Neural progenitor cell (in vitro differentiated cells): ENCODE measurements around the gene CES2. TPM values are rescaled to one million over a fixed set of nuclear protein-coding genes. Genes with fewer than 3 reads are reported as not detected.

ENCODE experiments used
- DNase-seq: peaks from one replicate; pipeline ENCODE4 v3.0.0-alpha.2; 2016; ENCODE audit warnings: low spot score
- H2AFZ ChIP-seq: fragments of 200-600 bp; sonication (generic); replicated peaks from 2 replicates; pipeline ENCODE4 v1.6.1; 2016; ENCODE audit warnings: antibody characterized with exemption
- H3F3A ChIP-seq: fragments of 200-600 bp; sonication (generic); 2 replicates; pipeline ENCODE4 v1.6.1; 2016; ENCODE audit warnings: antibody characterized with exemption, low read depth
- H3K27ac ChIP-seq: fragments of 200-600 bp; sonication (generic); 2 replicates; pipeline ENCODE4 v1.5.1; 2016; ENCODE audit warnings: mild to moderate bottlenecking
- H3K27me3 ChIP-seq: fragments of 200-600 bp; sonication (generic); 2 replicates; pipeline ENCODE4 v1.6.1; 2016; ENCODE audit warnings: mild to moderate bottlenecking, moderate library complexity
- H3K36me3 ChIP-seq: fragments of 200-600 bp; sonication (generic); 2 replicates; pipeline ENCODE4 v1.5.1; 2016
- H3K4me1 ChIP-seq: fragments of 200-600 bp; sonication (generic); 2 replicates; pipeline ENCODE4 v1.6.1; 2016; ENCODE audit warnings: mixed run types
- H3K4me2 ChIP-seq: fragments of 200-600 bp; sonication (generic); 2 replicates; pipeline ENCODE4 v1.6.1; 2016
- H3K4me3 ChIP-seq: fragments of 200-600 bp; sonication (generic); 2 replicates; pipeline ENCODE4 v1.5.1; 2016
- H3K79me2 ChIP-seq: fragments of 200-600 bp; sonication (generic); 2 replicates; pipeline ENCODE4 v1.6.1; 2016; ENCODE audit warnings: low read depth
- H3K9ac ChIP-seq: fragments of 200-600 bp; sonication (generic); 2 replicates; pipeline ENCODE4 v1.6.1; 2016
- H3K9me3 ChIP-seq: fragments of 200-600 bp; sonication (generic); 2 replicates; pipeline ENCODE4 v1.5.1; 2016; ENCODE audit warnings: low read depth
- H4K20me1 ChIP-seq: fragments of 200-600 bp; sonication (generic); 2 replicates; pipeline ENCODE4 v1.6.1; 2016; ENCODE audit warnings: low read depth
- H3K27ac Mint-ChIP-seq: 3 replicates; pipeline ENCODE4 v1.8.0; 2021; ENCODE audit warnings: mixed read lengths
- H3K27me3 Mint-ChIP-seq: 2 replicates; pipeline ENCODE4 v1.8.0; 2022; ENCODE audit warnings: low read depth, mild to moderate bottlenecking, inconsistent platforms, moderate library complexity, mixed read lengths; ENCODE audit not compliant: insufficient read depth
- H3K36me3 Mint-ChIP-seq: 3 replicates; pipeline ENCODE4 v1.8.0; 2021; ENCODE audit warnings: mixed read lengths
- H3K4me1 Mint-ChIP-seq: 3 replicates; pipeline ENCODE4 v1.8.0; 2021; ENCODE audit warnings: mixed read lengths
- H3K4me3 Mint-ChIP-seq: 3 replicates; pipeline ENCODE4 v1.8.0; 2021; ENCODE audit warnings: mild to moderate bottlenecking, moderate library complexity, mixed read lengths
- H3K9me3 Mint-ChIP-seq: 3 replicates; pipeline ENCODE4 v1.8.0; 2020; ENCODE audit warnings: mixed read lengths
- CTCF ChIP-seq: fragments of 200-600 bp; sonication (generic); IDR thresholded peaks from 2 replicates; pipeline ENCODE4 v1.5.1; 2017; ENCODE audit warnings: antibody characterized with exemption, mild to moderate bottlenecking
- EZH2 ChIP-seq: fragments of 200-600 bp; sonication (generic); IDR thresholded peaks from 2 replicates; pipeline ENCODE4 v1.6.1; 2017; ENCODE audit warnings: antibody characterized with exemption, mild to moderate bottlenecking, moderate library complexity
- EZH2phosphoT487 ChIP-seq: fragments of 200-600 bp; sonication (generic); IDR thresholded peaks from 2 replicates; pipeline ENCODE4 v1.6.1; 2017; ENCODE audit warnings: antibody characterized with exemption
- total RNA-seq: library from RNA; depleted of rRNA; stranded (reverse); fragments of >200 nt; gene quantifications from 2 replicates; pipeline ENCODE4 v1.2.3, GENCODE V29; 2015; ENCODE audit warnings: low replicate concordance

Gene CES2
- total RNA-seq, 1 donor from 2014 or later: 11.1 TPM

DNA sequence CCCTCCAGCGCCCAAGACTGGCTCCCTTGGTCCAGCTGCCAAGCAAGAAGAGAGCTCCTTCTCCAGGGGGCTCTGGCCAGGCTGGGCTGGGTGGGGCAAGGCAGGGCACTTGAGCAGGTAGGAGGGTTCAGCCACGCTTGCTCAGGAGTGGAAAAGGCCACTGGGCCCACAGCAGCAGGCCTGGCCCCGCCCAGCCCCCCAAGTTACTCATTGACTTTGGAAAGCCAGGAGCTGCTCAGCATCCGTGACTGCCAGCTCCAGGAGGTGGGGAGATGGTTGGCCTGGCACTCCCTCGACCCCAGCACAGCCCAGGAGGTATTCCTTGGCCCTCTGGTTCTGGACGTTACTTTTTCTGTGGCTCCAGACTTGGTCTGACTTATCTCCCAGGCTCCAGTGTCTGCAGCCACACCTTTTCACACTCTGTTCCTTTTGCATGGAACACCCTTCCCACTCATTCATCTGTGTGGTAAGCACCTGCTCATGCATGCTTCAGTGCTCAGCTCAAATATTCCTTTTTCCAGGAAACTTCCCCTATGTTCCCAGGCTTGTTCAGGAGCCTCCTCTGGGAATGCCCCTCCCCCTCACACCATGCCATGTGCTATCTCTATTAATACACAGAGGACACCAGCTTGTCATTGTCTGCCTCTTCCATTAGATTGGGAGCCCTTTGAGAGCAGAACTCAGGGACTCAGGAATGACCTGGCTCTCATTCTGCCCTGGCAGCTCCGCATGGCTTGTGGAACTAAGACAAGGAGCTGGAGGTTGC is 16.3 kb upstream of the CES2 start, which contains the start of gene CDH16:
TSS of gene CDH16 (minus strand) at position 83 of the 766 bp plus-strand sequence. CDS start 820 bp downstream, outside the sequence.
- Histone ChIP-seq H3K4me2 (no peak within 1 kb of the TSS), H3K9ac (no peak within 1 kb of the TSS), H2AFZ (no peak within 1 kb of the TSS), H3K27me3 (peaks cover 39% of the 10 kb centered on the region), H3K36me3 (no peaks in the 10 kb centered on the region), H3K4me1 (no peaks in the 10 kb centered on the region), H3K79me2 (no peaks in the 10 kb centered on the region), H3K27ac (no peak within 1 kb of the TSS), H3K9me3 (no peaks in the 10 kb centered on the region), H3F3A (no peaks in the 10 kb centered on the region), H4K20me1 (no peaks in the 10 kb centered on the region), H3K4me3 (no peak within 1 kb of the TSS)
- TF ChIP-seq CTCF: no peak
- no peak for TF ChIP-seq EZH2phosphoT487
- no peak for TF ChIP-seq EZH2
- Mint-ChIP-seq H3K9me3 (no peaks in the 10 kb centered on the region), H3K4me1 (peaks cover 21% of the 10 kb centered on the region), H3K27me3 (peaks cover 19% of the 10 kb centered on the region), H3K27ac (no peak within 1 kb of the TSS), H3K36me3 (no peaks in the 10 kb centered on the region), H3K4me3 (no peak within 1 kb of the TSS)
- DNase-seq: no peak

DNA sequence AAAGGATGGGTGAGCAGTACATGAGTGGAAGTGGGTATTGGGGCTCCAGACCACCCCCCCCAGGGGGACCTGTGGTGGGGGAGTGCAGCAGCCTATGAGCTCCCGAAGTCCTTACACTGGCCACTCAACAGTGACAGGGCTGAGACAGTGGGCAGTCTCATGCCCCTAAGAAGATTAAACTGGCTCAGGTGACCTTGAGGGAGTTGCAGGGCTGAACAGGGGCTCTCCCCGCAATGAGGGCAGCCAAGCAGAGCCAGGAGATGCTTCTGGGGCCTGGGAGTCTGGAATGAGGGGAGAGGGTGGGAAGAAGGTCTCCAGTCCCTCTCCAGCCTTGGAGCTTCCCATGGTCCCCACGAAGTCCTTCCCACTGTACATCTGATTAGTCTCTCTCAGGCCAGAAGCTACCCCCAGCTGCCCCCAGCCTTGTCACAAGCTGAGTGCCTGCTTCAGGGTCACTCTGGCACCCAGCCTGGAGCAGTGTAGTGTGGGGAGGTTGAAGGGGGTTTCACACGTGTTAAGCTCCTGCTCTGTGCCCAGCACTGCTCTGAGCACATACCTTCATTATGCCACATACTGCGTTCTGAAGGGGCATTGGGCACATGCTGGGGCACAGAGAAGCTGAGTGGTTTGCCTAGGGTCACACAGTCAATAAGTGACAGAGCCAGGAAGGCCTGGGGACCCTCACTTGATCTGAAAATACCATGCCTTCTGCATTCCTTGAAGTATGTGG is 15.6 kb upstream of the CES2 start:
- Histone ChIP-seq H2AFZ (no peak overlapping the region), H3K9me3 (no peaks in the 10 kb centered on the region), H3K79me2 (no peaks in the 10 kb centered on the region), H3K27me3 (peaks cover 46% of the 10 kb centered on the region), H4K20me1 (no peaks in the 10 kb centered on the region), H3K4me1 (no peaks in the 10 kb centered on the region), H3K27ac (no peak overlapping the region), H3K9ac (no peak overlapping the region), H3K36me3 (no peaks in the 10 kb centered on the region), H3K4me2 (no peak overlapping the region), H3K4me3 (no peak overlapping the region), H3F3A (no peaks in the 10 kb centered on the region)
- Mint-ChIP-seq H3K4me1 (peaks cover 14% of the 10 kb centered on the region), H3K27ac (no peak overlapping the region), H3K27me3 (peaks cover 24% of the 10 kb centered on the region), H3K4me3 (peak overlapping the region; percentile 18), H3K36me3 (no peaks in the 10 kb centered on the region), H3K9me3 (no peaks in the 10 kb centered on the region)
- no peak for DNase-seq
- TF ChIP-seq EZH2: no peak
- TF ChIP-seq EZH2phosphoT487: no peak
- TF ChIP-seq CTCF: no peak

- Histone ChIP-seq H3K9me3 (no peaks in the 10 kb centered on the region), H3K4me3 (no peak overlapping the region), H4K20me1 (no peaks in the 10 kb centered on the region), H3K4me1 (no peaks in the 10 kb centered on the region), H3K9ac (no peak overlapping the region), H3K79me2 (no peaks in the 10 kb centered on the region), H2AFZ (no peak overlapping the region), H3K4me2 (no peak overlapping the region), H3F3A (peaks cover under 1% of the 10 kb centered on the region), H3K36me3 (no peaks in the 10 kb centered on the region), H3K27ac (no peak overlapping the region), H3K27me3 (peaks cover 51% of the 10 kb centered on the region)
- Mint-ChIP-seq H3K9me3 (no peaks in the 10 kb centered on the region), H3K27ac (no peak overlapping the region), H3K36me3 (no peaks in the 10 kb centered on the region), H3K27me3 (peaks cover 25% of the 10 kb centered on the region), H3K4me1 (peaks cover 12% of the 10 kb centered on the region), H3K4me3 (peak overlapping the region; percentile 18)
- TF ChIP-seq EZH2 (no peak), CTCF (no peak), EZH2phosphoT487 (no peak)
- DNase-seq: no peak
Observed at GRCh38 chr16:66920299-66920590, 15.1 kb upstream of the CES2 start.
